PC-9 (cell line): ENCODE measurements around the gene TENM4.

Source experiments
- CTCF ChIP-seq: fragments of 200-600 bp; sonication (generic); conservative IDR thresholded peaks from 2 replicates; pipeline ENCODE4 v1.6.1; 2017; ENCODE audit warnings: mixed run types, antibody characterized with exemption, mild to moderate bottlenecking, moderate library complexity
- EZH2 ChIP-seq: fragments of 200-600 bp; sonication (generic); IDR thresholded peaks from 2 replicates; pipeline ENCODE4 v1.8.0; 2017; ENCODE audit warnings: antibody characterized with exemption, low read depth

GRCh38 chr11:78788533-78788932, 652.3 kb downstream of the TENM4 start:
- no peak for TF ChIP-seq EZH2
- TF ChIP-seq CTCF = no peak
